KMS-11 (cell line): Measurements from ENCODE around the gene PPP2R3A.
"Not testable (repeated sequence)": the region's sequence is repeated elsewhere in the genome, so short reads cannot be mapped to it uniquely, and the experiment has no call there.

Experiments
- H2AFZ ChIP-seq: fragments of 200-600 bp; sonication (generic); 2 replicates; pipeline ENCODE4 v1.6.1; 2016; ENCODE audit warnings: antibody characterized with exemption, mixed run types, low read depth
- H3K27ac ChIP-seq: fragments of 200-600 bp; sonication (generic); 2 replicates; pipeline ENCODE4 v1.6.1; 2016; ENCODE audit warnings: mild to moderate bottlenecking, mixed run types
- H3K27me3 ChIP-seq: fragments of 200-600 bp; sonication (generic); 2 replicates; pipeline ENCODE4 v1.6.1; 2017; ENCODE audit warnings: mild to moderate bottlenecking, low read depth, mixed run types, moderate library complexity; ENCODE audit not compliant: insufficient read depth
- H3K36me3 ChIP-seq: fragments of 200-600 bp; sonication (generic); 2 replicates; pipeline ENCODE4 v1.6.1; 2017; ENCODE audit warnings: mild to moderate bottlenecking, mixed run types; ENCODE audit not compliant: insufficient read depth
- H3K4me1 ChIP-seq: fragments of 200-600 bp; sonication (generic); 2 replicates; pipeline ENCODE4 v1.6.1; 2016; ENCODE audit warnings: mild to moderate bottlenecking, low read depth, mixed run types; ENCODE audit not compliant: poor library complexity, severe bottlenecking
- H3K4me2 ChIP-seq: fragments of 200-600 bp; sonication (generic); 2 replicates; pipeline ENCODE4 v1.7.0; 2016; ENCODE audit warnings: mild to moderate bottlenecking, mixed run types
- H3K4me3 ChIP-seq: fragments of 200-600 bp; sonication (generic); IDR thresholded peaks from 2 replicates; pipeline ENCODE4 v1.6.1; 2017; ENCODE audit warnings: low read depth, low read length, mixed read lengths; ENCODE audit not compliant: insufficient read depth
- H3K79me2 ChIP-seq: fragments of 200-600 bp; sonication (generic); 2 replicates; pipeline ENCODE4 v1.6.1; 2016; ENCODE audit warnings: low read depth, mixed run types; ENCODE audit not compliant: insufficient read depth
- H3K9ac ChIP-seq: fragments of 200-600 bp; sonication (generic); 2 replicates; pipeline ENCODE4 v1.6.1; 2016; ENCODE audit warnings: mild to moderate bottlenecking, mixed run types
- H4K20me1 ChIP-seq: fragments of 200-600 bp; sonication (generic); 2 replicates; pipeline ENCODE4 v1.6.1; 2016; ENCODE audit warnings: mild to moderate bottlenecking, mixed run types; ENCODE audit not compliant: insufficient read depth
- TF ChIP-seq, protein P1 (sequence below): fragments of 200-600 bp; sonication (generic); conservative IDR thresholded peaks from 2 replicates; pipeline ENCODE4 v1.6.1; 2017; ENCODE audit warnings: low read depth, mild to moderate bottlenecking, antibody characterized with exemption, low read length, moderate library complexity, mixed read lengths

PPP2R3A gene

DNA sequence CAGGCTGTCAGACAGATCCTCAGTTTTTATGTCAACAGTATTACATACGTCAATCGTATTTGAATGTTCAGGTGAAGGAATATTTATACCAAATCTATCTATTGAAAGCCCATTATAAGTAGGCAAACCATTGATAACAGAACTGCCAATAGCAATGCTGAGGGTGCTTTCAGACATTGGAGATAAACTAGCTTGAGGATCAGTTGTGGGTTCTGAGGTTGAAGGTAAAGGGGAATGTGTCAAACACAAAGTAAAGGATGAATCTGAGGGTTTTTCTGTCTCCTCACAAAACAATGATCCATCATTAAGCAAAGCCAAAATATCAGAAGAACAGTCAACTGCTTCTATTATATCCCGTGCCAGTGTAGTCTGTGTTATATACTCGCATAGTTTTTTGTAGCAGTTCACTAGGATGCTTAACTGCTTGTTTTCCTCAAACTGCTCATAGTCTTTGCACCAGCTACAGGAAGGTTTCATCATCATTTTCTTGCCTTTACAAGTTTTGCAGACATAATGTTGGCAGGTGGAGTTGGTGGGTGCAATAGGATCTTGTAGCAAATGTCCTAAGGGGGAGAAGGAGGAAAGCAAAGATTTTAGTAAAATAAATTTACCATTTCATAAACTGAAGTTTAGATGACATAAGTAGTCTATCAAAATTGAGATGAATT is 186.8 kb downstream of the PPP2R3A start:
- no peak overlapping the region for H3K4me3 ChIP-seq

GRCh38 chr3:136152963-136153362 is 187.4 kb downstream of the PPP2R3A start:
- no peak overlapping the region for H3K4me2 ChIP-seq
- TF ChIP-seq, protein P1, sequence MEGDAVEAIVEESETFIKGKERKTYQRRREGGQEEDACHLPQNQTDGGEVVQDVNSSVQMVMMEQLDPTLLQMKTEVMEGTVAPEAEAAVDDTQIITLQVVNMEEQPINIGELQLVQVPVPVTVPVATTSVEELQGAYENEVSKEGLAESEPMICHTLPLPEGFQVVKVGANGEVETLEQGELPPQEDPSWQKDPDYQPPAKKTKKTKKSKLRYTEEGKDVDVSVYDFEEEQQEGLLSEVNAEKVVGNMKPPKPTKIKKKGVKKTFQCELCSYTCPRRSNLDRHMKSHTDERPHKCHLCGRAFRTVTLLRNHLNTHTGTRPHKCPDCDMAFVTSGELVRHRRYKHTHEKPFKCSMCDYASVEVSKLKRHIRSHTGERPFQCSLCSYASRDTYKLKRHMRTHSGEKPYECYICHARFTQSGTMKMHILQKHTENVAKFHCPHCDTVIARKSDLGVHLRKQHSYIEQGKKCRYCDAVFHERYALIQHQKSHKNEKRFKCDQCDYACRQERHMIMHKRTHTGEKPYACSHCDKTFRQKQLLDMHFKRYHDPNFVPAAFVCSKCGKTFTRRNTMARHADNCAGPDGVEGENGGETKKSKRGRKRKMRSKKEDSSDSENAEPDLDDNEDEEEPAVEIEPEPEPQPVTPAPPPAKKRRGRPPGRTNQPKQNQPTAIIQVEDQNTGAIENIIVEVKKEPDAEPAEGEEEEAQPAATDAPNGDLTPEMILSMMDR, result no peak
- peaks cover 14% of the 10 kb centered on the region for H3K4me1 ChIP-seq
- H3K27me3 ChIP-seq, result no peaks in the 10 kb centered on the region
- peaks cover 97% of the 10 kb centered on the region for H3K79me2 ChIP-seq
- no peak overlapping the region for H3K27ac ChIP-seq
- peaks cover 71% of the 10 kb centered on the region for H4K20me1 ChIP-seq
- H3K36me3 ChIP-seq, result peaks cover 6% of the 10 kb centered on the region; the same call in 1 of the 2 replicates
- H2AFZ ChIP-seq, result no peak overlapping the region
- H3K9ac ChIP-seq, result no peak overlapping the region
- H3K4me3 ChIP-seq, result no peak overlapping the region

More for the DNA sequence above, 186.8 kb downstream of the PPP2R3A start:
- Histone ChIP-seq H3K27me3 (no peaks in the 10 kb centered on the region), H3K27ac (no peak overlapping the region), H3K36me3 (peaks cover 6% of the 10 kb centered on the region; the same call in 1 of the 2 replicates), H2AFZ (no peak overlapping the region), H3K9ac (no peak overlapping the region), H3K4me2 (no peak overlapping the region), H3K4me1 (peaks cover 8% of the 10 kb centered on the region), H3K79me2 (peaks cover 97% of the 10 kb centered on the region), H4K20me1 (peaks cover 69% of the 10 kb centered on the region)
- TF ChIP-seq, protein P1, result no peak

DNA sequence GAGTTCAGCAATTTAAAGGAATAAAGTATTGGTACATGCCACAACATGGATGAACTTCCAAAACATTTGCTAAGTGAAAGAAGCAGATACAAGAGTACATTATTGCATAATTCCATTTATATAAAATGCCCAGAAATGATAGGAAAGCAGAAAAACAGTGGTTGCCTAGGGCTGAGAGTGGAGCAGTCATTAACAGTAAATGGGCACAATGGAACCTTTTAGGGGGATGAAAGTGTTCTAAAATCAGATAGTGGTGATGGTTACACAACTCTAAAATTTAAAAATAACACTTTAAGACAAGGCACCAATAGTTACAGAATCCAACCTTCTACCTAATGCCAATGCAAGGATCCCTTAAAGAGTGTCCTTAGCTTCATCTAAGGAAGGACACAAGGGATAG is 196.0 kb downstream of the PPP2R3A start:
- H4K20me1 ChIP-seq, result peaks cover 79% of the 10 kb centered on the region

DNA sequence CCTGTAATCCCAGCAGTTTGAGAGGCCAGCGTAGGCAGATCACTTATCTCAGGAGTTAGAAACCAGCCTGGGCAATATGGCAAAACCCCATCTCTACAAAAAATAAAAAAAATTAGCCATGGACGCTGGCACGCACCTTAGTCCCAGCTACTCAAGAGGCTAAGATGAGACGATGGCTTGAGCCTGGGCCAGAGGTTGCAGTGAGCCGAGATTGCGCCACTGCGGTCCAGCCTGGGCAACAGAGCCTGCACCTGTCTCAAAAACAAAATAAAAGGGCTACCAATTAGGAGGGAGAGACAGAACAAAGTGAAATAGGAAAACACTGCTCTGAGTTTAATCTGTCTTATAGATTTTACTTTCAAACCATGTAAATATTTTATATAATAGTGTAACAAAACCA is 196.8 kb downstream of the PPP2R3A start:
- peaks cover 99% of the 10 kb centered on the region for H3K79me2 ChIP-seq
- TF ChIP-seq, protein P1, result no peak
- no peaks in the 10 kb centered on the region for H3K36me3 ChIP-seq
- H3K27me3 ChIP-seq, result no peaks in the 10 kb centered on the region
- no peak overlapping the region for H3K9ac ChIP-seq
- no peak overlapping the region for H3K27ac ChIP-seq
- no peak overlapping the region for H3K4me3 ChIP-seq
- H3K4me1 ChIP-seq, result peaks cover 51% of the 10 kb centered on the region
- H2AFZ ChIP-seq, result no peak overlapping the region
- no peak overlapping the region for H3K4me2 ChIP-seq
- H4K20me1 ChIP-seq, result peaks cover 79% of the 10 kb centered on the region

More for the DNA sequence above, 196.0 kb downstream of the PPP2R3A start:
- H3K27me3 ChIP-seq, result no peaks in the 10 kb centered on the region
- no peak overlapping the region for H3K27ac ChIP-seq
- H3K4me2 ChIP-seq, result no peak overlapping the region
- TF ChIP-seq, protein P1, result no peak
- peaks cover 99% of the 10 kb centered on the region for H3K79me2 ChIP-seq
- H3K9ac ChIP-seq, result no peak overlapping the region
- H3K36me3 ChIP-seq, result no peaks in the 10 kb centered on the region
- H2AFZ ChIP-seq, result no peak overlapping the region
- no peak overlapping the region for H3K4me3 ChIP-seq
- H3K4me1 ChIP-seq, result peaks cover 44% of the 10 kb centered on the region

DNA sequence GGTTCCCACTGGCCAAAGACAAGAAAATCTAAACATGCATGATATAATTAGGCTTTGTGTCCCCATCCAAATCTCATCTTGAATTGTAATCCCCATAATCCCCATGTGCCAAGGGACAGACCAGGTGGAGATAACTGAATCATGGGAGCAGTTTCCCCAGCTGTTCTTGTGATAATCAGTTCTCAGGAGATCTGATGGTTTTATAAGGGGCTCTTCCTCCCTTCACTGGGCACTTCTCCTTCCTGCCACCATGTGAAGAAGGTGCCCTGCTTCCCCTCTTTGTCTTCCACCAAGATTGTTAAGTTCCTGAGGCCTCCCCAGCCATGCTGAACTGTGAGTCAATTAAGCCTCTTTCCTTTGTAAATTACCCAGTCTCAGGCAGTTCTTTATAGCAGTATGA is 198.1 kb downstream of the PPP2R3A start:
- Histone ChIP-seq H4K20me1 (peaks cover 78% of the 10 kb centered on the region), H3K4me1 (peaks cover 39% of the 10 kb centered on the region), H3K79me2 (peaks cover 99% of the 10 kb centered on the region)
- not testable (repeated sequence) for H3K36me3 ChIP-seq, H3K4me2 ChIP-seq, H3K9ac ChIP-seq, H2AFZ ChIP-seq, H3K27me3 ChIP-seq, H3K4me3 ChIP-seq, H3K27ac ChIP-seq
